ENCODE results near the gene C1orf232. TPM values are rescaled to one million over a fixed set of nuclear protein-coding genes. Genes with fewer than 3 reads are reported as not detected.

C1orf232 gene
- total and polyA plus RNA-seq, 2 donors (not counting 3 experiments of a cell fraction or from before 2014, with no cell fraction given): not detected

- peaks cover 0 to 2% of the 10 kb centered on the region in 2 experiments for H3K36me3 ChIP-seq (ENCODE audit: control insufficient read depth in 2 of 2, extremely low read depth in 1 of 2, insufficient read depth in 2 of 2, low read length in 2 of 2)
- ChIA-PET POLR2A (interaction anchor here (1.0 kb wide), 1 partner anchor 19 kb away, joined by 3 read pairs; no protein-coding TSS in a partner anchor), CTCF (interaction anchor here (0.6 to 7.7 kb wide), 9 partner anchors 13 to 238 kb away, joined by 3 to 62 read pairs (median 7); no protein-coding TSS in a partner anchor)
- H3K79me2 ChIP-seq (ENCODE audit: control insufficient read depth, insufficient read depth, low read length): no peaks in the 10 kb centered on the region
- no peak overlapping the region for H2AFZ ChIP-seq (ENCODE audit: low read depth, low read length)
- no peak overlapping the region for H3K9ac ChIP-seq (replicated peaks; ENCODE audit: extremely low read depth, insufficient read depth, low read length)
- peaks cover 16% of the 10 kb centered on the region for H3K4me1 ChIP-seq (ENCODE audit: control insufficient read depth, extremely low read depth, insufficient read depth, low read length)
- H3K4me2 ChIP-seq (ENCODE audit: insufficient read depth, low read length): no peak overlapping the region
- dilution Hi-C loops (cut with MboI; ENCODE audit: extremely low pct_ligation_motif_present, low sequenced_read_pairs): no loop called here
- no TSS peak for BruUV-seq (replicated peaks)
- no peaks in the 10 kb centered on the region for H3K27me3 ChIP-seq (ENCODE audit: control insufficient read depth in 2 of 2, insufficient read depth in 2 of 2, low read length in 2 of 2)
- H3K27ac ChIP-seq (ENCODE audit: insufficient read depth, low read depth, low read length): no peak overlapping the region
- TF ChIP-seq EZH2 (IDR thresholded peaks at IDR 0.05; ENCODE audit: borderline replicate concordance, low read depth, low read length, severe bottlenecking) (no peak), POLR2A (IDR thresholded peaks at IDR 0.05; ENCODE audit: low read depth, low read length) (no peak), POLR2AphosphoS5 (IDR thresholded peaks at IDR 0.05; ENCODE audit: insufficient read depth, low read depth, low read length) (no peak), FOS (IDR thresholded peaks at IDR 0.05; ENCODE audit: borderline replicate concordance, insufficient read depth, low read length) (no peak), CTCF (IDR thresholded peaks at IDR 0.05; ENCODE audit: extremely low read depth in 1 of 2, insufficient read depth in 1 of 2, low read depth in 1 of 2, low read length in 2 of 2) (no peak), MAX (IDR thresholded peaks at IDR 0.05; ENCODE audit: insufficient read depth, insufficient read length) (no peak)
- H4K20me1 ChIP-seq (replicated peaks; ENCODE audit: control insufficient read depth, extremely low read depth, insufficient read depth, low read length): no peaks in the 10 kb centered on the region
- H3K9me3 ChIP-seq (replicated peaks; ENCODE audit: control insufficient read depth, insufficient read depth, low read length): no peaks in the 10 kb centered on the region
- FAIRE-seq: no peak
- H3K4me3 ChIP-seq (replicated peaks in 1 of 3; ENCODE audit: insufficient read depth in 1 of 3, low read depth in 1 of 3, low read length in 3 of 3): no peak overlapping the region
- no peak for DNase-seq (ENCODE audit: low read depth, low spot score)
- H3K9me1 ChIP-seq (replicated peaks; ENCODE audit: control insufficient read depth, extremely low read depth, insufficient read depth, low read length): peaks cover 2% of the 10 kb centered on the region
- intact Hi-C loops (cut with micrococcal nuclease): no loop called here
These were observed 43.4 kb downstream of the C1orf232 start for GRCh38 chr1:26125382-26125781.
